Neural cell (in vitro differentiated cells): ENCODE results near the gene C22orf39.

ENCODE experiments used
- CTCF ChIP-seq: fragments of 450-650 bp; IDR thresholded peaks from 2 replicates; pipeline ENCODE4 v1.5.1; 2014; ENCODE audit warnings: antibody characterized with exemption, mild to moderate bottlenecking, moderate library complexity; ENCODE audit not compliant: poor library complexity, severe bottlenecking
- POLR2AphosphoS5 ChIP-seq: IDR thresholded peaks from 2 replicates; pipeline ENCODE4 v1.6.1; 2012
- RAD21 ChIP-seq: fragments of 450-650 bp; conservative IDR thresholded peaks from 2 replicates; pipeline ENCODE4 v1.6.1; 2014; ENCODE audit warnings: antibody characterized with exemption, mild to moderate bottlenecking, moderate library complexity
- SMC3 ChIP-seq: fragments of 450-650 bp; conservative IDR thresholded peaks from 2 replicates; pipeline ENCODE4 v1.6.1; 2014; ENCODE audit warnings: antibody characterized with exemption, mild to moderate bottlenecking, moderate library complexity; ENCODE audit not compliant: poor library complexity

DNA sequence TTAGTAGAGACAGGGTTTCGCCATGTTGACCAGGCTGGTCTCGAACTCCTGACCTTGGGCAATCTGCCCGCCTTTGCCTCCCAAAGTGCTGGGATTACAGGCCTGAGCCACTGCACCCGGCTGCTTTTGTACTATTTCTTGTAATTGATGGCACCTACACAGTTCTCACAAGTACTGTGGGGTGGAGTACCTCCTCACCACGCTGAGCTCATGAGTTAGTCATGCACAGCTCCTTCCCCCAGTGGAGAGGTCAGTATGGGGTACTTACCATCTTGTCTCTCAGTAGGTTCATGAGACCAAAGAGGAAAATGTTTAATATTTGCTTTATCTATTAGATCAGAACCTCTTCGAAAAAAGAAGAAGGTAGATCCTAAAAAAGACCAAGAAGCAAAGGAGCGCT, 13.1 kb downstream of the C22orf39 start:
- TF ChIP-seq SMC3 (no peak), CTCF (no peak), POLR2AphosphoS5 (no peak), RAD21 (no peak)
